Neural cell (in vitro differentiated cells): ENCODE data around the gene IFRD1.

Experiments used
- EZH2 ChIP-seq: fragments of 200-600, 300-800 bp; shearing (Covaris generic), sonication (generic); IDR thresholded peaks from 2 replicates; pipeline ENCODE4 v1.6.1; 2014; ENCODE audit warnings: antibody characterized with exemption, low read length, borderline replicate concordance, mild to moderate bottlenecking; ENCODE audit not compliant: insufficient read depth, poor library complexity, severe bottlenecking
- SMC3 ChIP-seq: fragments of 450-650 bp; conservative IDR thresholded peaks from 2 replicates; pipeline ENCODE4 v1.6.1; 2014; ENCODE audit warnings: antibody characterized with exemption, mild to moderate bottlenecking, moderate library complexity; ENCODE audit not compliant: poor library complexity
- TF ChIP-seq, protein P1 (sequence below): fragments of 450-650 bp; IDR thresholded peaks from 2 replicates; pipeline ENCODE4 v1.5.1; 2014; ENCODE audit warnings: antibody characterized with exemption, mild to moderate bottlenecking, moderate library complexity; ENCODE audit not compliant: poor library complexity, severe bottlenecking

DNA sequence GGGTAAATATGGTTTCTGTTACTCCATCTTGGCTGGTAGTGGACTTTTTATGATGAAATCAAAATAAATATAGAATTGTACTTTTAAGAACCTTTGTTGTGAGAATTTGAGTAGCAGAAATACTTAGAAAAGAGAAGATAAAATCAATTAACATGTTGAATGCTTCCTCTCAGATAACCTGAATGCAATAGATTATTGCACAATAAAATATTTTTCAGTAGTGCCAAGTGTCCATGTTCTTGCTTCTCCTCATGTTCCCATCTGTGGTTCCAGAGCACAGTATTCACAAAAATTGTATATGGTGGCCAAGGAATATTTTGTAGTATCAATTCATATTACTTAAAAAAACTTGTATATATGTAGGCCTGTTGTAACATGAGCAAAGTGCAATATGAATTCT is 45.9 kb upstream of the IFRD1 start:
- TF ChIP-seq EZH2 (no peak), SMC3 (no peak)
- TF ChIP-seq, protein P1, sequence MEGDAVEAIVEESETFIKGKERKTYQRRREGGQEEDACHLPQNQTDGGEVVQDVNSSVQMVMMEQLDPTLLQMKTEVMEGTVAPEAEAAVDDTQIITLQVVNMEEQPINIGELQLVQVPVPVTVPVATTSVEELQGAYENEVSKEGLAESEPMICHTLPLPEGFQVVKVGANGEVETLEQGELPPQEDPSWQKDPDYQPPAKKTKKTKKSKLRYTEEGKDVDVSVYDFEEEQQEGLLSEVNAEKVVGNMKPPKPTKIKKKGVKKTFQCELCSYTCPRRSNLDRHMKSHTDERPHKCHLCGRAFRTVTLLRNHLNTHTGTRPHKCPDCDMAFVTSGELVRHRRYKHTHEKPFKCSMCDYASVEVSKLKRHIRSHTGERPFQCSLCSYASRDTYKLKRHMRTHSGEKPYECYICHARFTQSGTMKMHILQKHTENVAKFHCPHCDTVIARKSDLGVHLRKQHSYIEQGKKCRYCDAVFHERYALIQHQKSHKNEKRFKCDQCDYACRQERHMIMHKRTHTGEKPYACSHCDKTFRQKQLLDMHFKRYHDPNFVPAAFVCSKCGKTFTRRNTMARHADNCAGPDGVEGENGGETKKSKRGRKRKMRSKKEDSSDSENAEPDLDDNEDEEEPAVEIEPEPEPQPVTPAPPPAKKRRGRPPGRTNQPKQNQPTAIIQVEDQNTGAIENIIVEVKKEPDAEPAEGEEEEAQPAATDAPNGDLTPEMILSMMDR = no peak
